ENCODE measurements around the gene TAC4. TPM values are rescaled to one million over a fixed set of nuclear protein-coding genes. Genes with fewer than 3 reads are reported as not detected.

The TAC4 gene
- total RNA-seq, 1 donor = not detected

DNA sequence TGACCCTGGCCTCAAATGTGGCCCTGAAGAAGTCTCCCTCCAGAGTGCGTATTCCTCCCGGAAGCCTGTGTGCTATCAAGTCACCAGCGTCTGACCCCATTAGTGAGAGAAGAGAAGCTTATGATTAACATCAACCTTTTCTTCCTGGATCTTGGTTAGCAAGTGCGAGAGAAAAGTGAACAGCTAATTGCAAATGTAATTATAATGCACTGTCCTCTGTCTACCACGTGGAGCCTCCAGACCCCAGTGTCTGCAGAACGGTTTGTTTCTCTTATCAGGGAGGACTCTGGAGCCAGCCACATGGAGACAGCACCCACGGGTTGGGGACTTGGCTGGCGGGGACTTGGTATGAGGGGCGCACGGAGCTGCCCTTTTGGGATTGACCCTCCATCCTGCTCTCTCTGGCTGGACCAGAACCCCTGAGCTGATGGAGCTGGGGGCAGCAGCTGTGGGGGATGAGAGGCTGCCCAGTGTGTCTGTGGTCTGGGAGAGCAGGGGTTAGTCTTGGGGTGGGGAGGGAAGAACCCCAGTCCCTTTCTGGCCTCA lies 5.7 kb upstream of the TAC4 start:
- DNase-seq (ENCODE audit: low read depth) = no peak

DNA sequence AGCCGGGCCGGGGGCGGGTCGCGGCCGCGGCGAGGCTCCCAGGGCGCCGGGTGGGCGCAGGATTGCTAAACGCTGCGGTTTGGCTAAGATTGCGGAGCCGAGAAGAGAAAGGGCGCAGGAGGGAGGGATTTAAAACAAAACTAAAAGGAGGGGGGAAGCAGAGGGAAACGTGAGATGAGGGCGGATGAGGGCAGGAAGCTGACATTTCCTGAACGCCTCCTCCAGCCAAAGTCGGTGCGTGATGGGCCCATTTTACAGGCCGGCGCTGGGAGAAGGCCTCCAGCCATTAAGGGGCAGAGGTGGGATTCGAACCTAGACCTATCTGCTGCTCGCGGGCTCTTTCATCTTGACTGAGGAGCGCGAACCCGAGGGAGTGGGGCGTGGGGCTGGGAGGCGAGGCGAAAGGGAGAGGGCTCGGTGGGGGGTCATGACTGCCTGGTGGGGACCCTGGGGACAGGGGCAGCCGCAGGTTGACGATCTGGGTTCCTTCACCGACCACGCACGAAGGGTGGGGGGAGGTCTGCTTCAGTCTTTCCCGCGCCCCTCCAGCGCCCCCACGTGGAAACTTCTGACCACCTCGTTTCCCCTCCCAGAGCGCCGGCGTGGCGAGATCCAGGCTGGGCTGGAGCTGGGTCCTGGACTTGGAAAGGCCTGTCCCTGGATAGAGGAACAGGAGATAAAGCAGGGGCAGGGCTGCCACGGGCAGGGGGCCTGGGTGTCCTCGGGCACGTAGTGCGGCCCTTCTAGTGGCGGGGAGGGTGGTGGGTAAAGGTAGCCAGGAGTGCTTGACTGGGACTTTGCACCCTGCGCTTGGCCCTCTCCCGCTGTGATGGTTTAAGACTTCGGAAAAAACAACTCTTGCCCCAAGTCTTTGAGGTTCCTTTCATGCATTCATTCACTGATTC lies 3.8 kb upstream of the TAC4 start:
- TF ChIP-seq, protein P1, sequence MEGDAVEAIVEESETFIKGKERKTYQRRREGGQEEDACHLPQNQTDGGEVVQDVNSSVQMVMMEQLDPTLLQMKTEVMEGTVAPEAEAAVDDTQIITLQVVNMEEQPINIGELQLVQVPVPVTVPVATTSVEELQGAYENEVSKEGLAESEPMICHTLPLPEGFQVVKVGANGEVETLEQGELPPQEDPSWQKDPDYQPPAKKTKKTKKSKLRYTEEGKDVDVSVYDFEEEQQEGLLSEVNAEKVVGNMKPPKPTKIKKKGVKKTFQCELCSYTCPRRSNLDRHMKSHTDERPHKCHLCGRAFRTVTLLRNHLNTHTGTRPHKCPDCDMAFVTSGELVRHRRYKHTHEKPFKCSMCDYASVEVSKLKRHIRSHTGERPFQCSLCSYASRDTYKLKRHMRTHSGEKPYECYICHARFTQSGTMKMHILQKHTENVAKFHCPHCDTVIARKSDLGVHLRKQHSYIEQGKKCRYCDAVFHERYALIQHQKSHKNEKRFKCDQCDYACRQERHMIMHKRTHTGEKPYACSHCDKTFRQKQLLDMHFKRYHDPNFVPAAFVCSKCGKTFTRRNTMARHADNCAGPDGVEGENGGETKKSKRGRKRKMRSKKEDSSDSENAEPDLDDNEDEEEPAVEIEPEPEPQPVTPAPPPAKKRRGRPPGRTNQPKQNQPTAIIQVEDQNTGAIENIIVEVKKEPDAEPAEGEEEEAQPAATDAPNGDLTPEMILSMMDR (IDR thresholded peaks at IDR 0.05; ENCODE audit: insufficient read depth, low read length) = peak; percentile 77
- peak overlapping the region; percentile 70 for H3K4me3 ChIP-seq (ENCODE audit: low read depth, low read length)
- DNase-seq (ENCODE audit: low read depth) = peak; percentile 72

More for the DNA sequence above, 5.7 kb upstream of the TAC4 start:
- TF ChIP-seq, protein P1 (IDR thresholded peaks at IDR 0.05; ENCODE audit: insufficient read depth, low read length) = no peak
- no peak overlapping the region for H3K4me3 ChIP-seq (ENCODE audit: low read depth, low read length)

DNA sequence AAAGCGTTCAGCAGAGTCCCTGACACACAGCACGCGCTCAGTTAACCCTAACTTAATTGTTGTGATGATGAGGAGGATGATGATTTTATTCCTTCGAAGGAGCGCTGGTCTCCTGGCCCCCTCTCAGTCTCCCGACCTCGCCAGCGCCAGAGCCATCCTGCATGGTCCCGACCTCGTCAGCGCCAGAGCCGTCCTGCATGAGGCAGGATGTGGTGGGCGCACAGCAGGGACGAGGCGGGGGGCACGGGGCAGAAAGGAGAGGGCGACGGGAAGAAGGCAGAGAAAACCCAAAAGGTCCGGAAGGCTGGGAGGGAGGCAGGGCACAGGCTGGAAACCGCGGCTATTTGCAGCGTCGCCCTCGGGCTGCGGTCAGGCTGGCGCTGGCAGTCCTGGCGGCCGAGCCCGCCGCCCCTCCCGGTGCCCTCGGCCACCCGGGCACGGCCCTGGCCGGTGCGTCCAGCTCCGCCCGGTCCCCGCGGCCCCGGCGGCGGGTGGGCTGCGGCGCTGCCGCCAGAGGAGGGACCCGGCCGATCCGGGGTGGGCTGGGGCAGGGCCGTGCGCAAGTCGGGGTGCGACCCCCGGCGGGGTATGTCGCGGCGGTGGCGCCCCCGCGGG lies 3.0 kb upstream of the TAC4 start:
- TF ChIP-seq, protein P1 (IDR thresholded peaks at IDR 0.05; ENCODE audit: insufficient read depth, low read length) = no peak
- peak overlapping the region; percentile 70 for H3K4me3 ChIP-seq (ENCODE audit: low read depth, low read length)
- no peak for DNase-seq (ENCODE audit: low read depth)

DNA sequence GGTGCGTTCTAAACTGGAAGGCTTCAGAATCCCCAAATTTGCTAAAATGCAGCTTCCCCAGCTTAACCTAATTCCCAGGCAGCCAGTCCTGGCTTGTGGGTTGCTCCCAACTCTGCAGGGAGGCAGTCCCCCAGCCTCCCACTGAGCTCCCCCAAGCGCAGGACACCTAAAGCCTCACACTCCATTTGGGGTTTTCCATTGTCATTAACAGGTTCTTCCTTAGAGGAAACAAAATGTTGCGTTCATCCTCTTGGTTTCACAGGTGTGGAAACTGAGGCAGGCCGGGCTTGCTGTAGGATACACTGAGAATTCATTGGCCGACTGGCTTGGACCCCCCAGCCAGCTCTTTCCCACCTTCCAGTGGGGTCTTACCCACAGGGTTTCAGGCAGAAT lies 2.3 kb upstream of the TAC4 start:
- TF ChIP-seq, protein P1 (IDR thresholded peaks at IDR 0.05; ENCODE audit: insufficient read depth, low read length) = no peak
- no peak overlapping the region for H3K4me3 ChIP-seq (ENCODE audit: low read depth, low read length)
- no peak for DNase-seq (ENCODE audit: low read depth)

DNA sequence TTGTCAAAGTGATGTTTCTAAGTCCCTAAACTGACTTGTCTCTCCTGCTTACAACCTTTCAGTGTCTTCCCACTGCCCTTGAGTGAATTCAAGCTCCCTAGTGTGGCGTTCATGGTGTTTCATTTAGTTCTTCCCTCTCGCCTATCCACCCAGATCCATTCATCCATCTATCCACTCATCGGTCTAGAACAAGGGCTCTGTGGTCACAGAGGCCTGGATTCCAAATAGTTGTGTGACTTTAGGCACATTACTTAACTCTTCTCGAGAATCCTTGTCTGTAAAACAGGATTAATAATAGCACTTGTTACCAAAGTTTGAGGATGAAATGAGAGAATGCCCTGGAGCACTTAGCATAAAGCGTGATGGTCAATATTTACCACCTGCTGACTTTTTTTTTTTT lies 870 bp upstream of the TAC4 start:
- no peak for DNase-seq (ENCODE audit: low read depth)
- H3K4me3 ChIP-seq (ENCODE audit: low read depth, low read length) = no peak overlapping the region
- TF ChIP-seq, protein P1 (IDR thresholded peaks at IDR 0.05; ENCODE audit: insufficient read depth, low read length) = no peak

DNA sequence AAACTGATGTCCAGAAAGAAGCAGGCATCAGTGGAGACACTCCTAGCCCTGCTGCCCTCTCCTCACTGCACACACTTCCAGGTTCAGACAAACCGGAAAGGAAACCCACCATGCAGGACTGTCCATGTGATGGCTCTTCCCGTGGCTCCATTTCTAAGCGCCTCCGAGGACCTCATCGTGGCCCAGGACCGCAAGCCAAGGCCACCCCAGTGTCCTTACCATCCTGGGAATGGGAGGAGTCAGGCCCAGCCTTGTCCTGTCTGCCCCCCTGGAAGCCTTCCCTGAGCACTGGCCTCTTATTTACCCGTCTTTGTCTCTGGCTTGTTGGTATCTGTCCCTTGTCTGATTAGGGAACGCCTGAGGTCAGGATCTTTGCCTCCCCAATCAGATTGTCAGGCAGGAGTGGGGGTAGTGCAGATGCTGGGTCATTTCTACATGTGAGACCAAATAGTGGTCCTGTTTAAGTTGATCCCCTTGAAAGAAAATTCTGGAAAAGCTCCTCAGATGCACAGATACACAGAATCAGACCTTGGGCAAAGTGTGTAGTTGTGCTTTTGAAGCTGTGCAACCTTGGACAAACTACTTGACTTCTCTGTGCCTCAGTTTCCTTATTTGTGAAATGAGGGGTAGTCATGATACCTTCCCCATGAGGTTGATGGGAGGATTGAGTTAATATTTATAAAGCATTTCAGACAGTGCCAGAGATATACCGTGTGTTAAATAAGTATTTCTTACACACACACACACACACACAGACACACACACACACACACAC lies 744 bp downstream of the TAC4 start:
- no peak for DNase-seq (ENCODE audit: low read depth)
- no peak overlapping the region for H3K4me3 ChIP-seq (ENCODE audit: low read depth, low read length)
- TF ChIP-seq, protein P1 (IDR thresholded peaks at IDR 0.05; ENCODE audit: insufficient read depth, low read length) = no peak
